Fibroblast of lung (primary cell): ENCODE results near the gene ANKH. TPM values are rescaled to one million over a fixed set of nuclear protein-coding genes. Genes with fewer than 3 reads are reported as not detected.
A peak's percentile ranks its signal among the peaks of the same experiment; 100 is the strongest.

Experiments used
- DNase-seq, 2 donors: peaks; one replicate each; pipeline versions ENCODE4 v3.0.0 to v3.0.0-alpha.2; 2010; ENCODE audit warnings: low read depth in 2 of 2
- H2AFZ ChIP-seq: 2 replicates; pipeline ENCODE4 v1.5.1; 2012; ENCODE audit warnings: low read length, control low read depth, inconsistent platforms
- H3K27ac ChIP-seq: 2 replicates; pipeline ENCODE4 v1.5.1; 2011; ENCODE audit warnings: low read length, control low read depth; ENCODE audit not compliant: insufficient read depth
- H3K27me3 ChIP-seq: 2 replicates; pipeline ENCODE4 v1.5.1; 2011; ENCODE audit warnings: mild to moderate bottlenecking, low read length; ENCODE audit not compliant: control insufficient read depth, insufficient read depth
- H3K36me3 ChIP-seq: 2 replicates; pipeline ENCODE4 v1.5.1; 2011; ENCODE audit warnings: low read length; ENCODE audit not compliant: control insufficient read depth, insufficient read depth
- H3K4me1 ChIP-seq: 2 replicates; pipeline ENCODE4 v1.5.1; 2011; ENCODE audit warnings: low read length; ENCODE audit not compliant: control insufficient read depth, insufficient read depth; ENCODE audit errors: extremely low read depth
- H3K4me2 ChIP-seq: 2 replicates; pipeline ENCODE4 v1.5.1; 2011; ENCODE audit warnings: low read length, control low read depth; ENCODE audit not compliant: insufficient read depth; ENCODE audit errors: extremely low read depth
- H3K4me3 ChIP-seq, 4 experiments: fragments of 200-600 bp in 1 of 4; sonication (generic) in 1 of 4; replicated peaks in 1 of 4; 2 replicates each; pipeline ENCODE4 v1.5.1; 2011 to 2016; ENCODE audit warnings: low read length in 4 of 4, low read depth in 3 of 4, mild to moderate bottlenecking in 3 of 4, control low read depth in 2 of 4, inconsistent platforms in 1 of 4, mixed read lengths in 1 of 4; ENCODE audit not compliant: insufficient read depth in 1 of 4; ENCODE audit errors: control extremely low read depth in 1 of 4
- H3K79me2 ChIP-seq: 2 replicates; pipeline ENCODE4 v1.5.1; 2012; ENCODE audit warnings: mild to moderate bottlenecking, low read length, inconsistent platforms; ENCODE audit not compliant: control insufficient read depth, insufficient read depth
- H3K9ac ChIP-seq: 2 replicates; pipeline ENCODE4 v1.5.1; 2011; ENCODE audit warnings: mild to moderate bottlenecking, low read length, control low read depth; ENCODE audit not compliant: insufficient read depth
- H3K9me3 ChIP-seq: 2 replicates; pipeline ENCODE4 v1.5.1; 2012; ENCODE audit warnings: low read depth, low read length; ENCODE audit not compliant: control insufficient read depth, insufficient read depth
- H4K20me1 ChIP-seq: 2 replicates; pipeline ENCODE4 v1.5.1; 2011; ENCODE audit warnings: low read length; ENCODE audit not compliant: control insufficient read depth, insufficient read depth; ENCODE audit errors: extremely low read depth
- CTCF ChIP-seq, 2 donors: IDR thresholded peaks in 1 of 2; conservative IDR thresholded peaks in 1 of 2; 1 replicate in 1 of 2; 2 replicates in 1 of 2; pipeline ENCODE4 v1.5.1; 2011 to 2012; ENCODE audit warnings: low read length in 2 of 2, control low read depth in 1 of 2, inconsistent platforms in 1 of 2, low read depth in 1 of 2, mild to moderate bottlenecking in 1 of 2
- EZH2 ChIP-seq: IDR thresholded peaks from 2 replicates; pipeline ENCODE4 v1.5.1; 2012; ENCODE audit warnings: low read length, control low read depth, mild to moderate bottlenecking; ENCODE audit errors: missing control alignments
- polyA plus RNA-seq, 2 donors: library from polyadenylated mRNA; depleted of rRNA in 1 of 2; stranded (reverse) in 1 of 2; unstranded in 1 of 2; fragments of >200 nt; gene quantifications; 2 replicates each; pipeline ENCODE4 v1.2.1, GENCODE V29; 2011 to 2012; ENCODE audit warnings: missing spikeins in 1 of 2
- total RNA-seq: library from RNA; depleted of rRNA; stranded (reverse); fragments of >200 nt; gene quantifications from 2 replicates; pipeline ENCODE4 v1.2.1, GENCODE V29; 2014

ANKH gene
- total and polyA plus RNA-seq, 2 donors (not counting 1 experiment from before 2014, with no cell fraction given), result 5.8 to 10.9 TPM

- Histone ChIP-seq H3K27ac (no peak overlapping the region), H3K4me3 (no peak overlapping the region), H2AFZ (no peak overlapping the region), H3K4me1 (peaks cover 5% of the 10 kb centered on the region), H3K36me3 (no peaks in the 10 kb centered on the region), H3K27me3 (no peaks in the 10 kb centered on the region), H3K9ac (no peak overlapping the region), H3K79me2 (no peaks in the 10 kb centered on the region), H4K20me1 (no peaks in the 10 kb centered on the region), H3K9me3 (no peaks in the 10 kb centered on the region), H3K4me2 (no peak overlapping the region)
- no peak for TF ChIP-seq CTCF (conservative IDR thresholded peaks at IDR 0.05 in 1 of 2, IDR thresholded peaks at IDR 0.05 in 1 of 2; ENCODE audit: low read depth in 1 of 2, low read length in 2 of 2)
- DNase-seq, result peak; percentile 48 to 80
Measured at GRCh38 chr5:14726066-14726838, 145.3 kb downstream of the ANKH start.

DNA sequence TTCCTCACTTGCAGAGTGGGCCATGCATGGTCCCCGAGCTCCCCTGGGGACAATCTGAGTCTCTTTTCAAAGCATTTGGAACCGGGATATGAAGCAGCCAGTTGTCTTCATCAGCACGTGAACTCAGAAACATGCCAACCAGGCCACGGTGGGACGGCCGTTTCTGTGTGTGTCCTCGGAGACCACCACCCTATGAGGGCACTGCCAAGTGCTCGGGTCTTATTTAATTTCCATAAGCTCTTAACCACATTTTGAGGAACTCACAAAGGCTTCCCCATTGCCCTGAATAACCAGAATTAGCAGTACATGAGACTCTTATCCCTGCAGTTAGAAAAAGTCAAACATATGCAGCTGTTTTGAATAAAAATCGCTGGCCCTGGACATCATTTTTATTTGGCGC is 146.9 kb downstream of the ANKH start:
- H3K4me3 ChIP-seq, result no peak overlapping the region
- H3K27me3 ChIP-seq, result no peaks in the 10 kb centered on the region
- no peak for DNase-seq
- peaks cover 5% of the 10 kb centered on the region for H3K4me1 ChIP-seq
- H4K20me1 ChIP-seq, result no peaks in the 10 kb centered on the region
- H3K79me2 ChIP-seq, result no peaks in the 10 kb centered on the region
- TF ChIP-seq CTCF (conservative IDR thresholded peaks at IDR 0.05 in 1 of 2, IDR thresholded peaks at IDR 0.05 in 1 of 2; ENCODE audit: low read depth in 1 of 2, low read length in 2 of 2), result no peak
- TF ChIP-seq EZH2, result no peak
- H3K9me3 ChIP-seq, result no peaks in the 10 kb centered on the region
- H3K27ac ChIP-seq, result no peak overlapping the region
- H2AFZ ChIP-seq, result no peak overlapping the region
- H3K9ac ChIP-seq, result no peak overlapping the region
- no peaks in the 10 kb centered on the region for H3K36me3 ChIP-seq
- no peak overlapping the region for H3K4me2 ChIP-seq

DNA sequence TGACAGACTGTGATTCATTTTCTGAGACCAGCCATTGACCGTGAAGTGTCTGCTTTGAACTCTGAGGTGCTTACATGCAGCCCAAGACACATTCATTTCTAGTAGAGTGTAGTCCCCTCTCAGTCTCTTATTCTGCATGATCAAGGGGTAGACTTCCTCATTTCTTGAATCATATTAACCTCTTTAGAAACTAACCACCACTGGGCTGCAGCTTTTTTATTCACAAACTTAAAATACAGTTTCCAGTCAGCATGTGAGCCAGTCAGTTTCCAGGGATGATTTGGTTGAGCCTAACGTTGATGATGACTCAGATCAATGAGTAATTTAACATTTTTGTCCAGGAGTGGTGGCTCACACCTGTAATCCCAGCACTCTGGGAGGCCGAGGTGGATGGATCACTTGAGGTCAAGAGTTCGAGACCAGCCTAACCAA is 147.9 kb downstream of the ANKH start:
- no peak for DNase-seq
- Histone ChIP-seq H3K9me3 (no peaks in the 10 kb centered on the region), H3K27me3 (no peaks in the 10 kb centered on the region), H3K36me3 (no peaks in the 10 kb centered on the region), H3K9ac (no peak overlapping the region), H3K4me2 (no peak overlapping the region), H3K27ac (no peak overlapping the region), H3K4me3 (no peak overlapping the region), H3K79me2 (no peaks in the 10 kb centered on the region), H3K4me1 (peaks cover 5% of the 10 kb centered on the region), H4K20me1 (no peaks in the 10 kb centered on the region), H2AFZ (no peak overlapping the region)
- TF ChIP-seq EZH2 (no peak), CTCF (conservative IDR thresholded peaks at IDR 0.05 in 1 of 2, IDR thresholded peaks at IDR 0.05 in 1 of 2; ENCODE audit: low read depth in 1 of 2, low read length in 2 of 2) (no peak)
